Fibroblast of the aortic adventitia (primary cell): Measurements from ENCODE around the gene PLXNA4. TPM values are rescaled to one million over a fixed set of nuclear protein-coding genes. Genes with fewer than 3 reads are reported as not detected.

Experiments used
- DNase-seq: peaks from one replicate; pipeline ENCODE4 v3.0.0-alpha.2; 2010; ENCODE audit warnings: low read depth
- H3K4me3 ChIP-seq: 2 replicates; pipeline ENCODE4 v1.5.1; 2011; ENCODE audit warnings: low read depth, mild to moderate bottlenecking, control low read depth, low read length, moderate library complexity
- CTCF ChIP-seq: IDR thresholded peaks from 2 replicates; pipeline ENCODE4 v1.5.1; 2011; ENCODE audit warnings: mild to moderate bottlenecking, low read length, control low read depth, inconsistent platforms; ENCODE audit not compliant: insufficient read depth
- total RNA-seq: library from RNA; depleted of rRNA; stranded (reverse); fragments of >200 nt; gene quantifications from 2 replicates; pipeline ENCODE4 v1.2.3, GENCODE V29; 2012; ENCODE audit warnings: low replicate concordance

Gene PLXNA4
- total RNA-seq, 1 donor, result 3.0 TPM

GRCh38 chr7:132100483-132100882 is 475.8 kb downstream of the PLXNA4 start:
- no peak for DNase-seq
- no peak overlapping the region for H3K4me3 ChIP-seq
- TF ChIP-seq CTCF, result no peak

DNA sequence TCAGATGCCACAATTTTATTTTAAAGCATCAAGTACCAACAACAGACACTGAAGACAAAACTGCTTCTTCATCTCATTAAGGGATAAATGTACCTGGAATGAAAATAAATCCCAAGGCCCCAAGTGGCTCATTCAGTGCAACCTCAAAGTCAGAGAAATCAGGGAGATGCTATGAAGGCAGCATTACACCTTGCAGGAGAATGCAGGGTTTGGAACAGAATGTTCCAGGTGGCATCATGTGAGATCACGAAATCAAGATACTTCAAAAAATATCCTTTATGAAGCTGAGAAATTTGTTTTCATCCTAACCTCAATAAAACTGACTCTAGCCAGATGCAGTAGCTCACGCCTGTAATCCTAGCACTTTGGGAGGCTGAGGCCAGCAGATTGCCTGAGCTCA is 477.1 kb downstream of the PLXNA4 start:
- no peak for TF ChIP-seq CTCF
- DNase-seq, result no peak
- H3K4me3 ChIP-seq, result no peak overlapping the region

- no peak for TF ChIP-seq CTCF
- no peak overlapping the region for H3K4me3 ChIP-seq
- no peak for DNase-seq
Measured at GRCh38 chr7:132098327-132098726, 477.9 kb downstream of the PLXNA4 start.

- no peak for TF ChIP-seq CTCF
- DNase-seq, result no peak
- H3K4me3 ChIP-seq, result no peak overlapping the region
Measured at GRCh38 chr7:132097550-132098134, 478.6 kb downstream of the PLXNA4 start.

- TF ChIP-seq CTCF, result no peak
- no peak overlapping the region for H3K4me3 ChIP-seq
- DNase-seq, result no peak
Measured at GRCh38 chr7:132095111-132095765, 481.0 kb downstream of the PLXNA4 start.

DNA sequence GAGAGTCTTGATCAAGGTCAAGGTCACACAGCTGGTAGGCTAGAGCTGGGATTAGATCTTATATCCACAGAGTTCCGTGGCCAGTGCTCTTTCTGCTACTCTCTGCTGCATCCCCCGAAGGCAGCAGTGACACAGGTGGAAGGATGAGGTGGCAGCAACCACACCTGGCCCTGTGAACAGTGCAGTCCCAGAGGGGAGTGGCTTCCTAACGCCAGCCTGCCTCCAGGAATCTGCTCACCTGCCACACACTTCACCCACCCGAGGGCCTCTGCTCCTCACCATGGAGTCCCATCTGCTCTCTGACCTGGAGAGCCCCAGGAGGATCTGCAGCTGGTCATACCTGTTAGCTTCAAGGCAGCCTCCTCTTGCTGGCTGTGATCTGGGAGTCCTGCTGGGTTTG is 484.2 kb downstream of the PLXNA4 start:
- no peak overlapping the region for H3K4me3 ChIP-seq
- DNase-seq, result no peak
- no peak for TF ChIP-seq CTCF

GRCh38 chr7:132091706-132092105 is 484.6 kb downstream of the PLXNA4 start:
- DNase-seq, result no peak
- H3K4me3 ChIP-seq, result no peak overlapping the region
- no peak for TF ChIP-seq CTCF
